Skin of body (tissue), 2 donors: Measurements from ENCODE around the gene TLL1. TPM values are rescaled to one million over a fixed set of nuclear protein-coding genes. Genes with fewer than 3 reads are reported as not detected.

Source experiments
- DNase-seq: peaks from one replicate; lab custom pipeline; 2025; lab: John Stamatoyannopoulos, UW
- total RNA-seq: library from RNA; depleted of rRNA; stranded (reverse); fragments of >200 nt; gene quantifications from one replicate; pipeline ENCODE4 v1.2.3, GENCODE V29; 2014

The TLL1 gene
- total RNA-seq, 1 donor from 2014 or later: 5.8 TPM

- DNase-seq: no peak
Observed at GRCh38 chr4:165894159-165894558, 21.1 kb downstream of the TLL1 start.

- DNase-seq: no peak
Observed at GRCh38 chr4:165905405-165906027, 32.5 kb downstream of the TLL1 start.

- no peak for DNase-seq
Observed at GRCh38 chr4:165906272-165906671, 33.2 kb downstream of the TLL1 start.

GRCh38 chr4:165909947-165910346 lies 36.9 kb downstream of the TLL1 start:
- DNase-seq: peak; percentile 1

GRCh38 chr4:165915215-165915614 lies 42.2 kb downstream of the TLL1 start:
- no peak for DNase-seq

GRCh38 chr4:165921546-165921945 lies 48.5 kb downstream of the TLL1 start:
- DNase-seq: no peak

- no peak for DNase-seq
Observed at GRCh38 chr4:165922747-165923146, 49.7 kb downstream of the TLL1 start.

- no peak for DNase-seq
Observed at GRCh38 chr4:165926307-165926706, 53.3 kb downstream of the TLL1 start.

GRCh38 chr4:165927366-165927765 lies 54.3 kb downstream of the TLL1 start:
- no peak for DNase-seq

- no peak for DNase-seq
Observed at GRCh38 chr4:165927815-165928214, 54.8 kb downstream of the TLL1 start.

GRCh38 chr4:165928601-165929000 lies 55.6 kb downstream of the TLL1 start:
- DNase-seq: no peak

- DNase-seq: no peak
Observed at GRCh38 chr4:165929662-165930061, 56.6 kb downstream of the TLL1 start.

GRCh38 chr4:165931741-165932140 lies 58.7 kb downstream of the TLL1 start:
- DNase-seq: no peak

- DNase-seq: no peak
Observed at GRCh38 chr4:165944900-165945299, 71.9 kb downstream of the TLL1 start.

GRCh38 chr4:165945991-165946390 lies 73.0 kb downstream of the TLL1 start:
- DNase-seq: no peak

- no peak for DNase-seq
Observed at GRCh38 chr4:165947019-165947418, 74.0 kb downstream of the TLL1 start.

GRCh38 chr4:165953181-165953580 lies 80.1 kb downstream of the TLL1 start:
- DNase-seq: no peak

- no peak for DNase-seq
Observed at GRCh38 chr4:165963621-165964020, 90.6 kb downstream of the TLL1 start.

- DNase-seq: no peak
Observed at GRCh38 chr4:165964591-165964990, 91.6 kb downstream of the TLL1 start.

GRCh38 chr4:165965503-165965902 lies 92.5 kb downstream of the TLL1 start:
- no peak for DNase-seq

GRCh38 chr4:165966833-165967232 lies 93.8 kb downstream of the TLL1 start:
- DNase-seq: no peak

GRCh38 chr4:165967486-165967885 lies 94.4 kb downstream of the TLL1 start:
- DNase-seq: no peak

- no peak for DNase-seq
Observed at GRCh38 chr4:165970703-165971420, 97.8 kb downstream of the TLL1 start.
